EL (cell line): ENCODE measurements around the gene MRPL37.

Experiments
- DNase-seq: peaks from one replicate; pipeline ENCODE4 v3.0.0-alpha.2; 2016

MRPL37 gene

GRCh38 chr1:54266195-54266594, 66.2 kb downstream of the MRPL37 start:
- DNase-seq: no peak

GRCh38 chr1:54266908-54267307, 66.9 kb downstream of the MRPL37 start:
- no peak for DNase-seq
